Right atrium auricular region (tissue), 2 donors: ENCODE data around the gene SHANK1. TPM values are rescaled to one million over a fixed set of nuclear protein-coding genes. Genes with fewer than 3 reads are reported as not detected.

Experiments
- DNase-seq: peaks from one replicate; pipeline ENCODE4 v3.0.0-alpha.2; 2019; ENCODE audit warnings: low spot score
- H3K27ac ChIP-seq, 2 donors: fragments of 200-600 bp; sonication (generic); 1 replicate in 1 of 2; 2 replicates in 1 of 2; pipeline ENCODE4 v1.5.1; 2016 to 2019
- H3K27me3 ChIP-seq, 2 donors: fragments of 200-600 bp; sonication (generic); one replicate each; pipeline versions ENCODE4 v1.5.1 to v1.6.0; 2017 to 2019
- H3K36me3 ChIP-seq: fragments of 200-600 bp; sonication (generic); one replicate; pipeline ENCODE4 v1.5.1; 2016
- H3K4me1 ChIP-seq, 2 donors: fragments of 200-600 bp; sonication (generic); one replicate each; pipeline versions ENCODE4 v1.5.1 to v1.6.0; 2017 to 2019
- H3K4me3 ChIP-seq, 2 donors: fragments of 200-600 bp; sonication (generic); 1 replicate in 1 of 2; 2 replicates in 1 of 2; pipeline ENCODE4 v1.5.1; 2017 to 2019; ENCODE audit warnings: mild to moderate bottlenecking in 1 of 2, moderate library complexity in 1 of 2
- H3K9me3 ChIP-seq, 2 donors: fragments of 200-600 bp; sonication (generic); one replicate each; pipeline ENCODE4 v1.5.1; 2019
- CTCF ChIP-seq, 2 donors: fragments of 200-600 bp; sonication (generic); IDR thresholded peaks; one replicate each; pipeline ENCODE4 v1.5.1; 2019; ENCODE audit warnings: antibody characterized with exemption in 2 of 2
- total RNA-seq, 2 donors: library from RNA; depleted of rRNA; stranded (reverse); fragments of >200 nt; gene quantifications; one replicate each; pipeline ENCODE4 v1.1.0, GENCODE V29; 2016

The SHANK1 gene
- total RNA-seq, 2 donors from 2014 or later: 0.56 to 1.8 TPM

DNA sequence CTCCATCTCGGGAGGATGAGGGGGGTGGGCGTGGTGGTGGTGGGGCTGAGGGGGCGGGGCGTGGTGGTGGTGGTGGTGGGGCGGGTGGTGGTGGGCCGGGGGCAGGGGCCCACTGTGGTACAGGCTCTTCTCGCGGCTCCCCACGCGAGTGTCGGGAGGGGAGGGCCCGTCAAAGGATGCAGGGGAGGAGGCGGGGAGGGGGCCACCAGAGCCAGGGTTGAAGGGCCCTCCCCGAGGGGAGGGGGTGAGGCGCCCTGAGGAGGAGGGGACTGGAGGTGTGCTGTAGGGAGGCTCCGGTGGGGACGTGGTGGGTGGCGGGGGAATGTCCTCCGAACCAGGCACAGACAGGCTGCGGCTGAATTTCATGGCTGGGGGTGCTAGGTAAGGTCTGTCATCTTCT is 50.7 kb downstream of the SHANK1 start:
- H3K27ac ChIP-seq: no peak overlapping the region
- H3K4me1 ChIP-seq: peaks cover 0 to 11% of the 10 kb centered on the region in 2 donors
- H3K4me3 ChIP-seq: no peak overlapping the region
- H3K9me3 ChIP-seq: no peaks in the 10 kb centered on the region
- H3K36me3 ChIP-seq: no peaks in the 10 kb centered on the region
- H3K27me3 ChIP-seq: peaks cover 10 to 43% of the 10 kb centered on the region in 2 donors
- DNase-seq: no peak
- TF ChIP-seq CTCF (IDR thresholded peaks at IDR 0.05): no peak

DNA sequence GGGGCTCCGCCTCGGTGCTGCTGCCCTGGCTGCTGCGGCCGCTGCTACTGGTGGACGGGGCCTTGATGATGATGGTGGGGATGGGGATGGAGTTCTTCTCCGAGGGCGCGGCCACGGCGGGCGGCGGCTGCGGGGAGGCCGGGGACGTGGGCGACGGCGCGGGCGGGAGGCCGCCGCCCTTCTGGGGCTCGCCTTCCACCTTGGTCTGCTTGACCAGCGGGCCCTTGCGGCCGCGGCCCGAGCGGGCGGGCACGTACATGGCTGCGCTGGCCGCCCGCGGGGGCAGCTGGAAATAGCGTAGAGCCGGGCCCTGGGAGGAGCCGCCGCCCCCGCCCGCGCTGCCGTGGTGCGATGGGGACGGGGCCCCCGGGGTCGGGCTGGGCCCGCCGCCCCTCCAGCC is 51.2 kb downstream of the SHANK1 start:
- H3K27me3 ChIP-seq: peaks cover 10 to 43% of the 10 kb centered on the region in 2 donors
- no peak for DNase-seq
- TF ChIP-seq CTCF (IDR thresholded peaks at IDR 0.05): no peak
- H3K4me1 ChIP-seq: peaks cover 0 to 11% of the 10 kb centered on the region in 2 donors
- no peaks in the 10 kb centered on the region for H3K36me3 ChIP-seq
- no peak overlapping the region for H3K27ac ChIP-seq
- no peak overlapping the region for H3K4me3 ChIP-seq
- no peaks in the 10 kb centered on the region for H3K9me3 ChIP-seq

GRCh38 chr19:50667759-50668231 is 51.8 kb downstream of the SHANK1 start:
- DNase-seq: no peak
- no peak overlapping the region for H3K27ac ChIP-seq
- H3K9me3 ChIP-seq: no peaks in the 10 kb centered on the region
- H3K4me1 ChIP-seq: peaks cover 0 to 11% of the 10 kb centered on the region in 2 donors
- H3K27me3 ChIP-seq: peaks cover 10 to 43% of the 10 kb centered on the region in 2 donors
- H3K4me3 ChIP-seq: no peak overlapping the region
- TF ChIP-seq CTCF (IDR thresholded peaks at IDR 0.05): no peak
- no peaks in the 10 kb centered on the region for H3K36me3 ChIP-seq

- peaks cover 0 to 11% of the 10 kb centered on the region in 2 donors for H3K4me1 ChIP-seq
- DNase-seq: no peak
- no peaks in the 10 kb centered on the region for H3K9me3 ChIP-seq
- TF ChIP-seq CTCF (IDR thresholded peaks at IDR 0.05): no peak
- no peak overlapping the region for H3K4me3 ChIP-seq
- H3K36me3 ChIP-seq: no peaks in the 10 kb centered on the region
- peaks cover 10 to 43% of the 10 kb centered on the region in 2 donors for H3K27me3 ChIP-seq
- H3K27ac ChIP-seq: no peak overlapping the region
Measured at GRCh38 chr19:50667177-50667758, 52.3 kb downstream of the SHANK1 start.

DNA sequence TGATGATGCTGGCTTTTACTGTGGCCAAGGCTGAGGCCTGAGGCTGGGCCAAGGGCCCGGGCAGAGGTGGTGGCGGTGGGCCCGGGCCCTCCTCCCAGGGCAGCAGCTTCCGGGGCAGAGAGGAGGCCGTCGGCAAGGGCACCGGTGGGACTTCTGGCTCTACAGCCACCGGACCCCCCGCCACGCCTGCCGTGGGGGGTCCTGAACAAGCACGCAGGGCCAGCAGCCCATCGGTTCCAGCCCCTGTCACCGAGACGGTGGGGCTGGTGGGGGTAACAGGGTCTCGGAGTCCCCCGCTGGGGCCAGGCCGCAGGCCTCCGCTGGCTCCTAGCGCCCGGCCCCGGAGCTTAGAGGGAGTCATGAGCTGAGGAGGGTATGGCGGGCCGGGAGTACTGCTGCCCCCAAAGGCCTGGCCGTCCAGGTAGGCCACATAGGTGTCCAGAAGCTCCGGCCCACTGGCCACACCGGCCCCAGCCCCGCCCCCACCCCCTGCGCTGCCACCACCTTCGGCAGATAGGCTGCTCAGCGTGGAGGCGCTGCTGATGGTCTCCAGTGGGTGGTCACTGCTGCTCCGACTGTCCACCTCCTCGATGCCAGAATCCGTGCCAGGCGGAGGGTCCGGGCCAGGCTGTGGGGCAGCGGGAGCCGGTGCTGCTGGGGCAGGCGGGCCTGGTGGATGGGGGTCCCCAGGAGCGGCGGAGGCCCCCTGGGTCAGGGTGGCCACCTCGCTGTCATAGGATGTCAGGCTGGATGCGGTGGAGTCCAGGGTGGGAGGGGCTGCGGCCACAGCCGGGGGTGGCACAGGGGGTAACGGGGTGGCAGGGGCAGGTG is 53.0 kb downstream of the SHANK1 start:
- no peaks in the 10 kb centered on the region for H3K36me3 ChIP-seq
- H3K9me3 ChIP-seq: no peaks in the 10 kb centered on the region
- H3K4me3 ChIP-seq: no peak overlapping the region
- DNase-seq: no peak
- peaks cover 10 to 43% of the 10 kb centered on the region in 2 donors for H3K27me3 ChIP-seq
- no peak overlapping the region for H3K27ac ChIP-seq
- no peak for TF ChIP-seq CTCF (IDR thresholded peaks at IDR 0.05)
- H3K4me1 ChIP-seq: peaks cover 0 to 11% of the 10 kb centered on the region in 2 donors
